ENCODE results near the gene ZFPM1. TPM values are rescaled to one million over a fixed set of nuclear protein-coding genes. Genes with fewer than 3 reads are reported as not detected.
A peak's percentile ranks its signal among the peaks of the same experiment; 100 is the strongest.

Gene ZFPM1
- total RNA-seq, 2 experiments from 2014 or later: 15.1 to 21.0 TPM

GRCh38 chr16:88433632-88434352, 19.3 kb upstream of the ZFPM1 start:
- ATAC-seq (no peak), DNase-seq (no peak)
- H3K9me3 Mint-ChIP-seq (ENCODE audit: low read depth): no peaks in the 10 kb centered on the region
- H3K36me3 Mint-ChIP-seq: no peaks in the 10 kb centered on the region
- H3K27me3 Mint-ChIP-seq: peaks cover 8% of the 10 kb centered on the region
- CTCF ChIA-PET: no interaction called here
- no peak overlapping the region for H3K4me3 Mint-ChIP-seq
- peaks cover 7% of the 10 kb centered on the region for H3K4me1 Mint-ChIP-seq
- no peak overlapping the region for H3K27ac Mint-ChIP-seq

DNA sequence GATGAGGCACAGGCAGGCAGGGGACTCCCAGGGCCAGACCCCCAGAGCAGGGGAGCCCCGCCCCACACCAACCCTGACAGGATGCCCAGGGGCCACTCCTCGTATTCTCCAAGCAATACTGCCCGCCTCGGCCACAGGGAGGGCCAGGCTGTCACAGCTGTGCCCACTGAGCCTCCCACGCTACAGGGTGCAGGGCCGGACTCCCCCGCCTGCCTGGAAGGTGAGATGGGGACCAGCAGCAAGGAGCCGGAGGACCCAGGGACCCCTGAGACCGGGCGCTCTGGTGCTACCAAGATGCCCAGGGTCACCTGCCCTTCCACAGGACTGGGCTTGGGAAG, 18.8 kb upstream of the ZFPM1 start:
- Mint-ChIP-seq H3K27me3 (peaks cover 8% of the 10 kb centered on the region), H3K4me1 (peaks cover 7% of the 10 kb centered on the region), H3K4me3 (no peak overlapping the region), H3K27ac (no peak overlapping the region), H3K36me3 (no peaks in the 10 kb centered on the region), H3K9me3 (ENCODE audit: low read depth) (no peaks in the 10 kb centered on the region)
- no peak for ATAC-seq
- DNase-seq: no peak
- CTCF ChIA-PET: no interaction called here

DNA sequence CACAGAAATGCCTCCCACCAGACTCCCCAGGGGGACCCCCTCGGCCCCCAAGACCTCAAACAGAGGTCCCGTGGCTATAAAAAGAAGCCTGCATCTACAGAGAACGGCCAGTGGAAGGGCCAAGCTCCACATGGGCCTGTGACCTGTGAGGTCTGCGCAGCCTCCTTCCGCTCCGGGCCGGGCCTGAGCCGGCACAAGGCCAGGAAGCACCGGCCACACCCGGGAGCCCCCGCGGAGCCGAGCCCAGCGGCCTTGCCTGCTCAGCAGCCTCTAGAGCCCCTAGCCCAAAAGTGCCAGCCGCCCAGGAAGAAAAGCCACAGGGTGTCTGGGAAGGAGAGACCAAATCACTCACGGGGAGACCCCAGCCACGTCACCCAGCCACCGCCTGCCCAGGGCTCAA, 18.3 kb upstream of the ZFPM1 start:
- ATAC-seq (no peak), DNase-seq (no peak)
- Mint-ChIP-seq H3K27ac (no peak overlapping the region), H3K4me3 (no peak overlapping the region), H3K9me3 (ENCODE audit: low read depth) (no peaks in the 10 kb centered on the region), H3K36me3 (no peaks in the 10 kb centered on the region), H3K4me1 (peaks cover 7% of the 10 kb centered on the region), H3K27me3 (peaks cover 8% of the 10 kb centered on the region)
- CTCF ChIA-PET: no interaction called here

DNA sequence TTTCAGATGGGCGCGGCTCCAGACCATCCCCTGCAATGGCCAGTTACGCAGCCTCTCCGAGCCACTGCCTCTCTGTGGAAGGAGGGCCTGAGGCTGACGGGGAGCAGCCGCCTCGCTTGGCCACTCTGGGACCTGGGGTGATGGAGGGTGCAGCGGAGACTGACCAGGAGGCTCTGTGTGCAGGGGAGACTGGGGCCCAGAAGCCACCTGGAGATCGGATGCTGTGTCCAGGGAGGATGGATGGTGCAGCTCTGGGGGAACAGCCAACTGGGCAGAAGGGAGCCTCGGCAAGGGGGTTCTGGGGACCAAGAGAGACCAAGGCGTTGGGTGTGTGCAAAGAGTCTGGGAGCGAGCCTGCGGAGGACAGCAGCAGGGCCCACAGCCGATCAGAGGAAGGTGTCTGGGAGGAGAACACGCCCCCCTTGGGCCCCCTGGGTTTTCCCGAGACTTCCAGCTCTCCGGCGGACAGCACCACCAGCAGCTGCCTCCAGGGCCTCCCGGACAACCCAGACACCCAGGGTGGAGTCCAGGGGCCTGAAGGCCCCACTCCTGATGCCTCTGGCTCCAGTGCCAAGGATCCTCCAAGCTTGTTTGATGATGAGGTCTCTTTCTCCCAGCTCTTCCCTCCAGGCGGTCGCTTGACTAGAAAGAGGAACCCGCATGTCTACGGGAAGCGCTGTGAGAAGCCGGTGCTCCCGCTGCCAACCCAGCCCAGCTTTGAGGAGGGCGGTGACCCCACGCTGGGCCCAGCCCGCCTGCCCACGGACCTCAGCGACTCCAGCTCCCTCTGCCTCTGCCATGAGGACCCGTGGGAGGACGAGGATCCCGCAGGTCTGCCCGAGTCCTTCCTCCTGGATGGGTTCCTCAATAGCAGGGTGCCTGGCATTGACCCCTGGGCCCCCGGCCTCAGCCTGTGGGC, 17.4 kb upstream of the ZFPM1 start:
- Mint-ChIP-seq H3K27ac (no peak overlapping the region), H3K27me3 (peaks cover 8% of the 10 kb centered on the region), H3K4me1 (peaks cover 5% of the 10 kb centered on the region), H3K9me3 (ENCODE audit: low read depth) (no peaks in the 10 kb centered on the region), H3K36me3 (no peaks in the 10 kb centered on the region), H3K4me3 (no peak overlapping the region)
- no peak for DNase-seq
- CTCF ChIA-PET: interaction anchor here (0.8 to 1.4 kb wide), 5 partner anchors 134 to 656 kb away, joined by 3 to 8 read pairs (median 4); partner anchors contain the start of gene ZC3H18
- no peak for ATAC-seq

DNA sequence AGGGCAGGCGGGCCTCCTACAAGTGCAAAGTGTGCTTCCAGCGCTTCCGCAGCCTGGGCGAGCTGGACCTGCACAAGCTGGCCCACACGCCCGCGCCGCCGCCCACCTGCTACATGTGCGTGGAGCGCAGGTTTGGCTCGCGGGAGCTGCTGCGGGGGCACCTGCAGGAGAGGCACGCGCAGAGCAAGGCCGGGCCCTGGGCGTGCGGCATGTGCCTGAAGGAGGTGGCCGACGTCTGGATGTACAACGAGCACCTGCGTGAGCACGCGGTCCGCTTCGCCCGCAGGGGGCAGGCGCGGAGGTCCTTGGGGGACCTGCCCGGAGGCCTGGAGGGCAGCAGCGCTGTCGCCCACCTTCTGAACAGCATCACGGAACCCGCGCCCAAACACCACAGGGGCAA, 16.3 kb upstream of the ZFPM1 start:
- Mint-ChIP-seq H3K4me3 (no peak overlapping the region), H3K36me3 (no peaks in the 10 kb centered on the region), H3K4me1 (no peaks in the 10 kb centered on the region), H3K9me3 (ENCODE audit: low read depth) (no peaks in the 10 kb centered on the region), H3K27me3 (peaks cover 3% of the 10 kb centered on the region), H3K27ac (no peak overlapping the region)
- CTCF ChIA-PET: interaction anchor here (0.6 to 3.6 kb wide), 16 partner anchors 10 to 657 kb away, joined by 3 to 10 read pairs (median 4); partner anchors contain the start of genes ZC3H18 and ZFPM1
- ATAC-seq (no peak), DNase-seq (no peak)

- CTCF ChIA-PET: interaction anchor here (0.6 to 3.6 kb wide), 24 partner anchors 10 to 658 kb away, joined by 3 to 15 read pairs (median 4); partner anchors contain the start of genes BANP, ZC3H18 and ZFPM1
- Mint-ChIP-seq H3K9me3 (ENCODE audit: low read depth) (no peaks in the 10 kb centered on the region), H3K4me3 (no peak overlapping the region), H3K27me3 (no peaks in the 10 kb centered on the region), H3K4me1 (no peaks in the 10 kb centered on the region), H3K36me3 (no peaks in the 10 kb centered on the region), H3K27ac (no peak overlapping the region)
- ATAC-seq (peak; percentile 70), DNase-seq (peak; percentile 70)
Measured at GRCh38 chr16:88437367-88437964, 15.6 kb upstream of the ZFPM1 start.

DNA sequence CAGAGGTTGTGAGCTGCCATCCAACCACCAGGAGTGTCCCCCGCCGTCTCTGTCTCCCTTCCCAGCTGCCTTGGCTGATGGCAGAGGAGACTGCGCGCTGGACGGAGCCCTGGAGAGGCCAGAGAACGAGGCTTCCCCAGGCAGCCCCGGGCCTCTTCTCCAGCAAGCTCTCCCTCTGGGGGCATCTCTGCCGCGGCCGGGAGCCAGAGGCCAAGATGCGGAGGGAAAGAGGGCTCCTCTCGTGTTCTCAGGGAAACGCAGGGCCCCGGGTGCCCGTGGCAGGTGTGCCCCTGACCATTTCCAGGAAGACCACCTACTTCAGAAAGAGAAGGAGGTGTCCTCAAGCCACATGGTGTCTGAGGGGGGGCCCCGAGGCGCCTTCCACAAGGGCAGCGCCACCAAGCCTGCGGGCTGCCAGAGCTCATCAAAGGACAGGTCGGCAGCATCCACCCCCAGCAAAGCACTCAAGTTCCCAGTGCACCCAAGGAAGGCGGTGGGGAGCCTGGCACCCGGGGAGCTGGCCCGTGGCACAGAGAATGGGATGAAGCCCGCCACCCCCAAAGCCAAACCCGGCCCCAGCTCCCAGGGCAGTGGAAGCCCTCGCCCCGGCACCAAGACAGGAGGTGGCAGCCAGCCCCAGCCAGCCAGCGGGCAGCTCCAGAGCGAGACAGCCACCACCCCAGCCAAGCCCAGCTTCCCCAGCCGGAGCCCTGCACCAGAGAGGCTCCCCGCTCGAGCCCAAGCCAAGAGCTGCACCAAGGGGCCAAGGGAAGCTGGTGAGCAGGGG, 14.8 kb upstream of the ZFPM1 start:
- DNase-seq (no peak), ATAC-seq (no peak)
- no peak overlapping the region for H3K27ac Mint-ChIP-seq
- no peaks in the 10 kb centered on the region for H3K9me3 Mint-ChIP-seq (ENCODE audit: low read depth)
- H3K27me3 Mint-ChIP-seq: no peaks in the 10 kb centered on the region
- CTCF ChIA-PET: interaction anchor here (0.7 to 3.6 kb wide), 24 partner anchors 8 to 659 kb away, joined by 3 to 15 read pairs (median 4); partner anchors contain the start of genes BANP, ZC3H18 and ZFPM1
- no peaks in the 10 kb centered on the region for H3K4me1 Mint-ChIP-seq
- no peaks in the 10 kb centered on the region for H3K36me3 Mint-ChIP-seq
- no peak overlapping the region for H3K4me3 Mint-ChIP-seq

DNA sequence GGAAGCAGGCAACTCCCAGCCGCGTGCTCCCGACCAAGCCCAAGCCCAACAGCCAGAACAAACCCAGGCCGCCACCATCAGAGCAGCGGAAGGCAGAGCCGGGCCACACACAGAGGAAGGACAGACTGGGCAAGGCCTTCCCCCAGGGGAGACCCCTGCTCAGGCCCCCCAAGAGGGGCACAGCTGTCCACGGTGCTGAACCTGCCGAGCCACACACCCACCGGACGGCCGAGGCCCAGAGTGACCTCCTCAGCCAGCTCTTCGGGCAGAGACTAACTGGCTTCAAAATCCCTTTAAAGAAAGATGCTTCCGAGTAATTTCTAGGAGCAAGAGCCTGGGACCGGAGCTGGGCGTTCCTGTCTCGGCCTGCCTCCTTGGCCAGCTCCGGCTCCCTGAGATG, 14.1 kb upstream of the ZFPM1 start:
- no peaks in the 10 kb centered on the region for H3K9me3 Mint-ChIP-seq (ENCODE audit: low read depth)
- no peaks in the 10 kb centered on the region for H3K4me1 Mint-ChIP-seq
- no peaks in the 10 kb centered on the region for H3K36me3 Mint-ChIP-seq
- no peak for ATAC-seq
- H3K27ac Mint-ChIP-seq: no peak overlapping the region
- H3K4me3 Mint-ChIP-seq: no peak overlapping the region
- CTCF ChIA-PET: interaction anchor here (1.0 to 3.6 kb wide), 10 partner anchors 9 to 660 kb away, joined by 3 to 15 read pairs (median 4); no protein-coding TSS in a partner anchor
- no peak for DNase-seq
- H3K27me3 Mint-ChIP-seq: no peaks in the 10 kb centered on the region

DNA sequence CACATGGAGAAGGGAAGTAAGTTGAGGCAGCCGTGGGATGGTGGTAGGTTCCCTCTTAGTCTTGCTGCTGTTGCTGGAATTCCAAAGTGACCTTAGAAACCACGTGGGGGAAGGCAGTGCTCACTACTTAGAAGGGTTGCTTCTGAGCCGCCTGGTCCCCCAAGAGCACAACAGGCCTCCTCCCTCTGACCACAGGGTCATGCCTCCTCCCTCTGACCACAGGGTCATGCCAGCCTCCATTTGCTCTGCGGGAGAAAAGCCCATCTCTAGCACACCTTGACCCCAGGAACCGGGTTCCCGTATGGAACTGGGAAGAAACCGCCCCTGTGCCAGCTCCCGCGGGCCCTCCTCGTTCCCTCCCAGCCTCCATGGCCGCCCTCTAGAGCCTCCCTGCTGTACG, 13.4 kb upstream of the ZFPM1 start:
- CTCF ChIA-PET: interaction anchor here (1.0 to 3.6 kb wide), 3 partner anchors 9 to 509 kb away, joined by 3 to 9 read pairs (median 4); no protein-coding TSS in a partner anchor
- Mint-ChIP-seq H3K9me3 (ENCODE audit: low read depth) (no peaks in the 10 kb centered on the region), H3K4me1 (no peaks in the 10 kb centered on the region)

GRCh38 chr16:88440111-88440510, 13.0 kb upstream of the ZFPM1 start:
- ATAC-seq (no peak), DNase-seq (no peak)
- H3K4me3 Mint-ChIP-seq: no peak overlapping the region
- H3K4me1 Mint-ChIP-seq: no peaks in the 10 kb centered on the region
- no peaks in the 10 kb centered on the region for H3K27me3 Mint-ChIP-seq
- no peaks in the 10 kb centered on the region for H3K9me3 Mint-ChIP-seq (ENCODE audit: low read depth)
- no peak overlapping the region for H3K27ac Mint-ChIP-seq
- CTCF ChIA-PET: interaction anchor here (2.0 to 3.6 kb wide), 2 partner anchors 123 to 484 kb away, joined by 7 to 9 read pairs; no protein-coding TSS in a partner anchor
- H3K36me3 Mint-ChIP-seq: no peaks in the 10 kb centered on the region

More for the DNA sequence above, 13.4 kb upstream of the ZFPM1 start:
- Mint-ChIP-seq H3K27ac (no peak overlapping the region), H3K36me3 (no peaks in the 10 kb centered on the region), H3K4me3 (no peak overlapping the region), H3K27me3 (no peaks in the 10 kb centered on the region)
- no peak for DNase-seq
- no peak for ATAC-seq

GRCh38 chr16:88440686-88441405, 12.2 kb upstream of the ZFPM1 start:
- no peak overlapping the region for H3K4me3 Mint-ChIP-seq
- no peaks in the 10 kb centered on the region for H3K4me1 Mint-ChIP-seq
- no peak overlapping the region for H3K27ac Mint-ChIP-seq
- CTCF ChIA-PET: interaction anchor here (1.2 to 2.0 kb wide), 2 partner anchors 12 to 122 kb away, joined by 3 to 7 read pairs; partner anchors contain the start of gene ZFPM1
- DNase-seq: no peak
- ATAC-seq: no peak
- no peaks in the 10 kb centered on the region for H3K9me3 Mint-ChIP-seq (ENCODE audit: low read depth)
- H3K36me3 Mint-ChIP-seq: no peaks in the 10 kb centered on the region
- no peaks in the 10 kb centered on the region for H3K27me3 Mint-ChIP-seq

GRCh38 chr16:88441460-88441859, 11.6 kb upstream of the ZFPM1 start:
- ATAC-seq (no peak), DNase-seq (no peak)
- H3K4me3 Mint-ChIP-seq: no peak overlapping the region
- no peaks in the 10 kb centered on the region for H3K9me3 Mint-ChIP-seq (ENCODE audit: low read depth)
- CTCF ChIA-PET: interaction anchor here (1.2 to 2.0 kb wide), 2 partner anchors 11 to 121 kb away, joined by 3 to 7 read pairs; partner anchors contain the start of gene ZFPM1
- H3K4me1 Mint-ChIP-seq: no peaks in the 10 kb centered on the region
- H3K27ac Mint-ChIP-seq: no peak overlapping the region
- H3K36me3 Mint-ChIP-seq: no peaks in the 10 kb centered on the region
- H3K27me3 Mint-ChIP-seq: no peaks in the 10 kb centered on the region
